IPS-18c (cell line): Measurements from ENCODE around the gene C1orf174.
A peak's percentile ranks its signal among the peaks of the same experiment; 100 is the strongest.

Experiments used
- H3K4me3 ChIP-seq: 2 replicates; pipeline ENCODE4 v1.7.0; 2013; ENCODE audit warnings: low read depth, mild to moderate bottlenecking, low read length, moderate library complexity; ENCODE audit not compliant: insufficient read depth
- H3K9me3 ChIP-seq: one replicate; pipeline ENCODE4 v1.6.1; 2013; ENCODE audit warnings: mild to moderate bottlenecking, low read length, moderate library complexity; ENCODE audit not compliant: control insufficient read depth, insufficient read depth

The C1orf174 gene

GRCh38 chr1:3900150-3900968 is at the start of gene C1orf174:
Gene C1orf174 (minus strand): TSS chr1:3900272. CDS start chr1:3900186, 86 bp downstream.
- H3K4me3 ChIP-seq = peak within 1 kb of the TSS; percentile 99
- H3K9me3 ChIP-seq = peaks cover 4% of the 10 kb centered on the region

- no peak overlapping the region for H3K4me3 ChIP-seq
- H3K9me3 ChIP-seq = peaks cover 2% of the 10 kb centered on the region
Measured at GRCh38 chr1:3948344-3948743, 48.3 kb upstream of the C1orf174 start.

GRCh38 chr1:3945916-3946840 is 46.1 kb upstream of the C1orf174 start:
- peaks cover 2% of the 10 kb centered on the region for H3K9me3 ChIP-seq
- no peak overlapping the region for H3K4me3 ChIP-seq

GRCh38 chr1:3945222-3945621 is 45.1 kb upstream of the C1orf174 start:
- H3K4me3 ChIP-seq = no peak overlapping the region
- H3K9me3 ChIP-seq = peaks cover 2% of the 10 kb centered on the region

GRCh38 chr1:3944578-3945125 is 44.6 kb upstream of the C1orf174 start:
- Histone ChIP-seq H3K4me3 (no peak overlapping the region), H3K9me3 (peaks cover 2% of the 10 kb centered on the region)

GRCh38 chr1:3943806-3944577 is 43.9 kb upstream of the C1orf174 start:
- H3K9me3 ChIP-seq = peaks cover 2% of the 10 kb centered on the region
- H3K4me3 ChIP-seq = no peak overlapping the region

- no peak overlapping the region for H3K4me3 ChIP-seq
Measured at GRCh38 chr1:3943123-3943431, 43.0 kb upstream of the C1orf174 start.

GRCh38 chr1:3942416-3943122 is 42.5 kb upstream of the C1orf174 start:
- H3K9me3 ChIP-seq = peaks cover 2% of the 10 kb centered on the region
- H3K4me3 ChIP-seq = no peak overlapping the region

More at GRCh38 chr1:3943123-3943431, 43.0 kb upstream of the C1orf174 start:
- peaks cover 2% of the 10 kb centered on the region for H3K9me3 ChIP-seq

GRCh38 chr1:3940754-3941345 is 40.8 kb upstream of the C1orf174 start:
- H3K4me3 ChIP-seq = no peak overlapping the region
- peaks cover 6% of the 10 kb centered on the region for H3K9me3 ChIP-seq

- peaks cover 6% of the 10 kb centered on the region for H3K9me3 ChIP-seq
- H3K4me3 ChIP-seq = no peak overlapping the region
Measured at GRCh38 chr1:3940081-3940753, 40.1 kb upstream of the C1orf174 start.

GRCh38 chr1:3939242-3940080 is 39.4 kb upstream of the C1orf174 start:
- no peak overlapping the region for H3K4me3 ChIP-seq
- peaks cover 4% of the 10 kb centered on the region for H3K9me3 ChIP-seq

GRCh38 chr1:3932156-3932919 is 32.3 kb upstream of the C1orf174 start:
- H3K9me3 ChIP-seq = peaks cover 2% of the 10 kb centered on the region
- H3K4me3 ChIP-seq = no peak overlapping the region

- Histone ChIP-seq H3K4me3 (no peak overlapping the region), H3K9me3 (no peaks in the 10 kb centered on the region)
Measured at GRCh38 chr1:3931007-3931912, 31.2 kb upstream of the C1orf174 start.
